Measurements from ENCODE around the gene LTC4S. TPM values are rescaled to one million over a fixed set of nuclear protein-coding genes. Genes with fewer than 3 reads are reported as not detected.

LTC4S gene
- total RNA-seq, 1 experiment from 2014 or later: 2.6 TPM

GRCh38 chr5:179833056-179833708 lies 39.4 kb downstream of the LTC4S start:
- DNase-seq (ENCODE audit: low spot score) (no peak), ATAC-seq (no peak)
- H3K27ac Mint-ChIP-seq: no peak overlapping the region
- peaks cover 14% of the 10 kb centered on the region for H3K9me3 Mint-ChIP-seq
- ChIA-PET POLR2A (interaction anchor here (0.6 kb wide), 1 partner anchor 253 kb away, joined by 4 read pairs; no protein-coding TSS in a partner anchor), CTCF (no interaction called here)
- peaks cover 84% of the 10 kb centered on the region for H3K36me3 Mint-ChIP-seq
- H3K4me3 Mint-ChIP-seq: no peak overlapping the region
- no peaks in the 10 kb centered on the region; the same call in 1 of the 2 replicates for H3K27me3 Mint-ChIP-seq (ENCODE audit: low read depth)
- peaks cover 19% of the 10 kb centered on the region for H3K4me1 Mint-ChIP-seq
- TF ChIP-seq TCF7 (CRISPR knock-in tag; IDR thresholded peaks at IDR 0.05; ENCODE audit: low read depth): no peak; the same call in 1 of the 2 replicates
- TF ChIP-seq HMGA2 (CRISPR knock-in tag; IDR thresholded peaks at IDR 0.05): no peak

GRCh38 chr5:179833709-179834070 lies 39.9 kb downstream of the LTC4S start:
- peaks cover 14% of the 10 kb centered on the region for H3K9me3 Mint-ChIP-seq
- TF ChIP-seq ZNF396 (CRISPR knock-in tag; IDR thresholded peaks at IDR 0.05; ENCODE audit: borderline replicate concordance) (no peak), MXD4 (CRISPR knock-in tag; IDR thresholded peaks at IDR 0.05; ENCODE audit: borderline replicate concordance) (no peak)
- no peaks in the 10 kb centered on the region; the same call in 1 of the 2 replicates for H3K27me3 Mint-ChIP-seq (ENCODE audit: low read depth)
- peaks cover 14% of the 10 kb centered on the region for H3K4me1 Mint-ChIP-seq
- DNase-seq (ENCODE audit: low spot score) (no peak), ATAC-seq (no peak)
- CTCF ChIA-PET: no interaction called here
- H3K27ac Mint-ChIP-seq: no peak overlapping the region
- POLR2A ChIA-PET: no interaction called here
- peaks cover 80% of the 10 kb centered on the region for H3K36me3 Mint-ChIP-seq
- no peak overlapping the region for H3K4me3 Mint-ChIP-seq

- no peak for TF ChIP-seq TP53 (CRISPR knock-in tag; IDR thresholded peaks at IDR 0.05)
- no peak for TF ChIP-seq NFYB (CRISPR knock-in tag; conservative IDR thresholded peaks at IDR 0.05; ENCODE audit: low read depth)
- no peak for TF ChIP-seq NFE2L1 (CRISPR knock-in tag; IDR thresholded peaks at IDR 0.05)
- TF ChIP-seq ETV6 (CRISPR knock-in tag; IDR thresholded peaks at IDR 0.05): no peak
- TF ChIP-seq NFATC4 (CRISPR knock-in tag; IDR thresholded peaks at IDR 0.05): no peak
- no peak for TF ChIP-seq ZNF281 (CRISPR knock-in tag; IDR thresholded peaks at IDR 0.05)
- no peak for TF ChIP-seq RELA (CRISPR knock-in tag; IDR thresholded peaks at IDR 0.05; ENCODE audit: borderline replicate concordance)
- TF ChIP-seq ZBTB43 (CRISPR knock-in tag; IDR thresholded peaks at IDR 0.05): no peak
- TF ChIP-seq ZNF219 (CRISPR knock-in tag; IDR thresholded peaks at IDR 0.05; ENCODE audit: borderline replicate concordance): no peak
- TF ChIP-seq E2F5 (CRISPR knock-in tag; IDR thresholded peaks at IDR 0.05): no peak
- no peak for TF ChIP-seq PRDM15 (CRISPR knock-in tag; IDR thresholded peaks at IDR 0.05)
- TF ChIP-seq TCF7 (CRISPR knock-in tag; IDR thresholded peaks at IDR 0.05; ENCODE audit: low read depth): no peak
- TF ChIP-seq E2F4 (CRISPR knock-in tag; IDR thresholded peaks at IDR 0.05; ENCODE audit: borderline replicate concordance, low read depth): no peak
- no peak for TF ChIP-seq ERG (CRISPR knock-in tag; IDR thresholded peaks at IDR 0.05)
- TF ChIP-seq ZMAT4 (CRISPR knock-in tag; IDR thresholded peaks at IDR 0.05): no peak
- no peak for TF ChIP-seq SMAD4 (CRISPR knock-in tag; IDR thresholded peaks at IDR 0.05)
- no peak for TF ChIP-seq ZNF138 (CRISPR knock-in tag; conservative IDR thresholded peaks at IDR 0.05)
- TF ChIP-seq EMX1 (CRISPR knock-in tag; IDR thresholded peaks at IDR 0.05): no peak
- no peak for ATAC-seq
- no peaks in the 10 kb centered on the region; the same call in 1 of the 2 replicates for H3K27me3 Mint-ChIP-seq (ENCODE audit: low read depth)
- H3K9me3 Mint-ChIP-seq: peaks cover 14% of the 10 kb centered on the region
- POLR2A ChIA-PET: no interaction called here
- no peak overlapping the region for H3K4me3 Mint-ChIP-seq
- DNase-seq (ENCODE audit: low spot score): no peak
- CTCF ChIA-PET: no interaction called here
- H3K36me3 Mint-ChIP-seq: peaks cover 78% of the 10 kb centered on the region
- H3K4me1 Mint-ChIP-seq: peaks cover 10% of the 10 kb centered on the region
- no peak overlapping the region for H3K27ac Mint-ChIP-seq
Measured at GRCh38 chr5:179834120-179834519, 40.3 kb downstream of the LTC4S start.
